ENCODE measurements around the gene TBCE. TPM values are rescaled to one million over a fixed set of nuclear protein-coding genes. Genes with fewer than 3 reads are reported as not detected.

Gene TBCE
- total RNA-seq, 1 donor: 22.8 TPM

DNA sequence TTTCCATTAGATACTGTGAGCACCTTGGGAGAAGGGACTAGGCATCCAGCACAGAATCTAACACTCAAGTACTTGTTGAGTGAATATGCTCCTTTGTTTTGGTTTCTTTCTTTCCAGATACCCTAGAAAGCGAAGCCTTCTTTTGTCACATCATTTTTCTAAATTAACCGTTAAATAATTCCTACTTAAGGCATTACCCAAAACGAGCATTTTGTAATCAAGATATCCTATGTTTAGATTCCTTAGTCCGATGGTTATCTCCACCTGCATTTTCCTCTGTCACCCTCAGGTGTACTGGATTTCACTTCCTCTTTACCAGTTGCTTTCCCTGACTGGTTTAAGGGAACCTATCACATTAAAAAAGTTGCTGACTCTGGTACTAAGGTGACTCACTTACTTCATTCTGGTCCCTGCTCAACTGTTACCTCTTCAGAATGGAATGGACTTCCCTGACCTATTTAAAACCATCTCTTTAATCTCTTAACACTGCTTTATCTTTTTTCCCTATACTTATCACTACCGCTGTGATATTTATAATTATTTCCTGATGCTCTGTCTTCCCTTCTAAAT, 133.8 kb downstream of the TBCE start:
- Histone ChIP-seq H3K27me3 (ENCODE audit: insufficient read depth, low read length) (no peaks in the 10 kb centered on the region), H3K9me3 (ENCODE audit: low read depth, low read length) (no peaks in the 10 kb centered on the region), H4K20me1 (ENCODE audit: insufficient read depth, low read length) (peaks cover 8% of the 10 kb centered on the region), H3K4me1 (ENCODE audit: insufficient read depth, low read length) (peaks cover 6% of the 10 kb centered on the region), H3K4me2 (ENCODE audit: insufficient read depth, low read length) (no peak overlapping the region), H3K79me2 (ENCODE audit: insufficient read depth, low read length) (peaks cover 58% of the 10 kb centered on the region), H3K27ac (ENCODE audit: low read depth, low read length) (no peak overlapping the region), H3K4me3 (ENCODE audit: insufficient read depth, low read length) (no peak overlapping the region), H3K36me3 (ENCODE audit: insufficient read depth, low read length) (no peaks in the 10 kb centered on the region), H2AFZ (ENCODE audit: low read length) (no peak overlapping the region)
- no peak for DNase-seq (ENCODE audit: insufficient read length, low spot score, missing footprints)
- TF ChIP-seq, protein P1, sequence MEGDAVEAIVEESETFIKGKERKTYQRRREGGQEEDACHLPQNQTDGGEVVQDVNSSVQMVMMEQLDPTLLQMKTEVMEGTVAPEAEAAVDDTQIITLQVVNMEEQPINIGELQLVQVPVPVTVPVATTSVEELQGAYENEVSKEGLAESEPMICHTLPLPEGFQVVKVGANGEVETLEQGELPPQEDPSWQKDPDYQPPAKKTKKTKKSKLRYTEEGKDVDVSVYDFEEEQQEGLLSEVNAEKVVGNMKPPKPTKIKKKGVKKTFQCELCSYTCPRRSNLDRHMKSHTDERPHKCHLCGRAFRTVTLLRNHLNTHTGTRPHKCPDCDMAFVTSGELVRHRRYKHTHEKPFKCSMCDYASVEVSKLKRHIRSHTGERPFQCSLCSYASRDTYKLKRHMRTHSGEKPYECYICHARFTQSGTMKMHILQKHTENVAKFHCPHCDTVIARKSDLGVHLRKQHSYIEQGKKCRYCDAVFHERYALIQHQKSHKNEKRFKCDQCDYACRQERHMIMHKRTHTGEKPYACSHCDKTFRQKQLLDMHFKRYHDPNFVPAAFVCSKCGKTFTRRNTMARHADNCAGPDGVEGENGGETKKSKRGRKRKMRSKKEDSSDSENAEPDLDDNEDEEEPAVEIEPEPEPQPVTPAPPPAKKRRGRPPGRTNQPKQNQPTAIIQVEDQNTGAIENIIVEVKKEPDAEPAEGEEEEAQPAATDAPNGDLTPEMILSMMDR (IDR thresholded peaks at IDR 0.05; ENCODE audit: extremely low read depth, low read depth, low read length): no peak

Small RNA genes lying within 50 kb of the gene (small RNA-seq; reads per million reads assigned to genes)
- gene AL391994.1 (not detected), gene RPS21P1 (not detected)

Other genes with a start within 250 kb of the TBCE start
- 108 and 110 TPM in 2 replicates for gene TOMM20, start 238.6 kb upstream of the TBCE start, total RNA-seq
- gene RBM34, start 206.2 kb upstream of the TBCE start, total RNA-seq: 55.0 and 58.9 TPM in 2 replicates
- 33.7 and 47.4 TPM in 2 replicates for gene ARID4B, start 39.2 kb upstream of the TBCE start, total RNA-seq
- 22.4 and 23.9 TPM in 2 replicates for gene GGPS1, start 38.9 kb upstream of the TBCE start, total RNA-seq
- 28.9 and 34.7 TPM in 2 replicates for gene B3GALNT2, start 137.0 kb downstream of the TBCE start, total RNA-seq

Data from osteoblast (primary cell).